H1 (cell line): Measurements from ENCODE around the gene EPB41L4B. TPM values are rescaled to one million over a fixed set of nuclear protein-coding genes. Genes with fewer than 3 reads are reported as not detected.

Source experiments
- ASH2L ChIP-seq: fragments of 200-600, 300-600 bp; sonication (generic); IDR thresholded peaks from one replicate; pipeline ENCODE4 v1.7.1; 2017; ENCODE audit warnings: low read length
- CEBPB ChIP-seq: IDR thresholded peaks from 2 replicates; pipeline ENCODE4 v1.6.1; 2012; ENCODE audit warnings: low read depth, low read length
- GABPA ChIP-seq: IDR thresholded peaks from 2 replicates; pipeline ENCODE4 v1.6.1; 2011; ENCODE audit warnings: mild to moderate bottlenecking, low read length, moderate library complexity, borderline replicate concordance; ENCODE audit not compliant: insufficient read depth
- GTF2F1 ChIP-seq: IDR thresholded peaks from 2 replicates; pipeline ENCODE4 v1.6.1; 2012; ENCODE audit warnings: low read depth, low read length, improper control_type of control experiment, borderline replicate concordance
- POU5F1 ChIP-seq: IDR thresholded peaks from 2 replicates; pipeline ENCODE4 v1.6.1; 2011; ENCODE audit warnings: low read depth, mild to moderate bottlenecking, low read length, moderate library complexity
- polyA plus RNA-seq, 7 experiments: library from polyadenylated mRNA; depleted of rRNA in 3 of 7; stranded (reverse) in 5 of 7; unstranded in 2 of 7; fragments of >200 nt in 5 of 7; fragments of 200-250 nt in 2 of 7; gene quantifications; 1 replicate in 5 of 7; 2 replicates in 1 of 7; 4 replicates in 1 of 7; pipeline versions ENCODE4 v1.2.1 to v1.2.3, GENCODE V29; 2011 to 2013; ENCODE audit warnings: missing spikeins in 2 of 7, mixed read lengths in 2 of 7
- total RNA-seq: library from RNA; stranded (reverse); fragmentation: NEBNext Ultra II Directional; extraction: Animal tissue kit (Norgen Biotek cat#: 25700); gene quantifications from 2 replicates; pipeline ENCODE4 v1.2.1, GENCODE V29; 2021

EPB41L4B gene
- total and polyA plus RNA-seq, 2 of the 8 experiments (the other 6 are each of a cell fraction or from before 2014, with no cell fraction given): 11.9 to 25.0 TPM

DNA sequence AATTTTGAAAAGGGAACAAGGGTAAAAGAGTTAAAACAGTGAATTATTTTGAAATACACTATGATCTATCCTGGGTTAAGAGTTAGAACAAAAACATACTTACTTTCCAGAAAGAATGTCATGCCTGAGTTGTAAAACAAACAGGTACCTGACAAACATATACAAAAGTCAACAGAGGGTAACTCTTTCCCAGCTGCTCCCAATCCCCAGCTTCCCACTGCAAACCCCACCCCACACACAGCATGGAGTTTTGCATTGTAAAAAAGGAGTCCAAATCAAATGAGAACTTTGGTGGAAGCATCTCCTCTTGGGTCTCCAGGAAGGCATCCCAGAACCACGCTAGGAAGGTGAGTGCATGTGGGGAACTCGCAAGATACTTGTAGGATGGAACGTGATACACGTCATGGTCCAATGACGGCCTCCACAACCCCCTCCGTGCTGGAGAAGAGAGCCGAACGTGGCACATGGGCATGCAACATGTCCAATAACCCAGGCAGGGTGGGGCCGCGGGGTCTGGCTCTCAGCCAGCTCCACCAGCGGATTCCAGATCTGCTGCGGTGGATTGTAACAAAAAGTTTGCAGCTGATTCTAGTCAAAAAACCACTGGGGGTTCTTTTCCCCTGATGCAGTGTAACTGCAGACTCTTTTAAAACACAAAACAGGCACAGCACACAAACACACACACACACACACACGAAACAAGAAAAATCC is 55.8 kb downstream of the EPB41L4B start (continued):
- no peak for TF ChIP-seq CEBPB
- no peak for TF ChIP-seq POU5F1
- no peak for TF ChIP-seq GTF2F1
- TF ChIP-seq GABPA: no peak
- no peak for TF ChIP-seq ASH2L
